ENCODE results near the gene RETSAT. TPM values are rescaled to one million over a fixed set of nuclear protein-coding genes. Genes with fewer than 3 reads are reported as not detected.
A peak's percentile ranks its signal among the peaks of the same experiment; 100 is the strongest.

RETSAT gene
- total and polyA plus RNA-seq, 2 of the 4 experiments (the other 2 are of a cell fraction), result 25.6 to 32.3 TPM

DNA sequence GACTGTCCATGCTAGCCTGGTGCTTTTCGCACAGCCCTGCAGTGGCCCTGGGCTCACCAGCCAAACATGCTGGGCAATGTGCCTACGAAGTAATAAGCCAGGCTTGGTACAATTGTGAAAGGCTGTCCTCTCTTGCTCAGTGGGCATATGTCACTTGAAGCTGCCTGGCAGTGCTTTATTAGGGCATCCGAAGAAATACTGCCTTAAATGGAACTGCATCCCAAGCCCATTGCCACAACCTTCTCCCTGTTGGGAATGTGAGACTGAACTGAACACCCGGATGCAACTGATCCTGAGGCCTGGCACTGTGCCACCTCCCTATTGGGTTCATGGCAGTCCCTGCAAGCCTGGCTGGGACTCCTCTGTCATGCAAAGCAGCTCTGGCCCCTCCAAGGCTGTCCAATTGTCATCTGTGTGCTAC, 39.9 kb upstream of the RETSAT start:
- H2BK15ac ChIP-seq (ENCODE audit: low read depth, low read length), result no peak overlapping the region
- POLR2A ChIA-PET (ENCODE audit: unreplicated experiment), result no interaction called here
- peaks cover 26% of the 10 kb centered on the region for H3K36me3 ChIP-seq (ENCODE audit: control insufficient read depth, insufficient read depth, low read length)
- dilution Hi-C loops (cut with HindIII; ENCODE audit: low sequenced_read_pairs, unreplicated experiment), result no loop called here
- no peak overlapping the region for H3K56ac ChIP-seq (ENCODE audit: extremely low read depth, insufficient read depth, low read length)
- H3K9me1 ChIP-seq (ENCODE audit: insufficient read depth, low read length), result peaks cover 7% of the 10 kb centered on the region; the same call in 1 of the 2 replicates
- 0 out of 2 replicates have a peak overlapping the region, but pooled peaks have one; percentile 3 for H3K14ac ChIP-seq (replicated peaks; ENCODE audit: low read depth, low read length)
- no peak overlapping the region for H3K4ac ChIP-seq (ENCODE audit: low read depth, low read length)
- H2BK5ac ChIP-seq (ENCODE audit: low read depth, low read length, poor library complexity, severe bottlenecking), result no peak overlapping the region
- peak overlapping the region; percentile 17 for H2AK9ac ChIP-seq (replicated peaks; ENCODE audit: low read depth, low read length, poor library complexity)
- intact Hi-C loops (cut with micrococcal nuclease), result no loop called here
- no peak overlapping the region for H3K9ac ChIP-seq (ENCODE audit: low read depth, low read length)
- no peak overlapping the region for H2AK5ac ChIP-seq (ENCODE audit: low read depth, low read length)
- no peaks in the 10 kb centered on the region for H3K79me1 ChIP-seq (ENCODE audit: low read depth in 1 of 2, low read length in 2 of 2)
- H2BK120ac ChIP-seq (ENCODE audit: low read depth, low read length), result no peak overlapping the region
- peak overlapping the region; percentile 31; the same call in 1 of the 2 replicates for H3K23ac ChIP-seq (ENCODE audit: low read depth, low read length)
- no peaks in the 10 kb centered on the region for H3K27me3 ChIP-seq (ENCODE audit: control insufficient read depth, insufficient read depth, low read length)
- no peak for DNase-seq
- CTCF ChIA-PET, result no interaction called here
- no peak overlapping the region for H2BK20ac ChIP-seq (ENCODE audit: low read depth, low read length)
- H4K8ac ChIP-seq (ENCODE audit: low read depth in 2 of 2, low read length in 2 of 2), result no peak overlapping the region
- H3K4me1 ChIP-seq (ENCODE audit: control insufficient read depth, insufficient read depth, low read length), result peaks cover 4% of the 10 kb centered on the region
- no peaks in the 10 kb centered on the region for H3K9me3 ChIP-seq (ENCODE audit: control insufficient read depth, insufficient read depth, low read length)
- no peak overlapping the region for H3K4me2 ChIP-seq (ENCODE audit: low read depth, low read length)
- H3K18ac ChIP-seq (ENCODE audit: low read depth, low read length), result no peak overlapping the region
- 70% methylated on average over 2 of the region's 4 CpGs; no CpG with 5 or more reads in 1 of the 2 experiments for WGBS, 2 experiments (ENCODE audit: extremely low coverage in 2 of 2, insufficient read length in 1 of 2)
- H4K91ac ChIP-seq (ENCODE audit: insufficient read depth, low read depth, low read length), result no peak overlapping the region
- no peaks in the 10 kb centered on the region; the same call in 1 of the 2 replicates for H4K20me1 ChIP-seq (ENCODE audit: insufficient read depth, low read length)
- TF ChIP-seq MXI1 (IDR thresholded peaks at IDR 0.05; ENCODE audit: borderline replicate concordance, low read depth, low read length) (no peak), BHLHE40 (IDR thresholded peaks at IDR 0.05; ENCODE audit: low read depth, low read length) (no peak), FOS (IDR thresholded peaks at IDR 0.05; ENCODE audit: low read depth, low read length) (no peak), ELK1 (IDR thresholded peaks at IDR 0.05; ENCODE audit: borderline replicate concordance, low read depth, low read length) (no peak), SMC3 (IDR thresholded peaks at IDR 0.05; ENCODE audit: low read depth, low read length) (no peak), MAFK (IDR thresholded peaks at IDR 0.05; ENCODE audit: low read depth, low read length) (no peak), RFX5 (IDR thresholded peaks at IDR 0.05; ENCODE audit: low read depth, low read length) (no peak), CEBPB (IDR thresholded peaks at IDR 0.05; ENCODE audit: low read depth, low read length) (no peak), NFE2L2 (IDR thresholded peaks at IDR 0.05; ENCODE audit: low read depth, low read length) (no peak), POLR2A (IDR thresholded peaks at IDR 0.05; ENCODE audit: low read depth, low read length) (no peak), USF2 (IDR thresholded peaks at IDR 0.05; ENCODE audit: low read depth, low read length) (no peak), RAD21 (IDR thresholded peaks at IDR 0.05; ENCODE audit: low read length) (no peak), CHD1 (IDR thresholded peaks at IDR 0.05; ENCODE audit: low read depth, low read length) (no peak), RCOR1 (IDR thresholded peaks at IDR 0.05; ENCODE audit: insufficient replicate concordance, low read length) (no peak), MAZ (IDR thresholded peaks at IDR 0.05; ENCODE audit: borderline replicate concordance, low read depth, low read length) (no peak)
- TF ChIP-seq, protein P1, sequence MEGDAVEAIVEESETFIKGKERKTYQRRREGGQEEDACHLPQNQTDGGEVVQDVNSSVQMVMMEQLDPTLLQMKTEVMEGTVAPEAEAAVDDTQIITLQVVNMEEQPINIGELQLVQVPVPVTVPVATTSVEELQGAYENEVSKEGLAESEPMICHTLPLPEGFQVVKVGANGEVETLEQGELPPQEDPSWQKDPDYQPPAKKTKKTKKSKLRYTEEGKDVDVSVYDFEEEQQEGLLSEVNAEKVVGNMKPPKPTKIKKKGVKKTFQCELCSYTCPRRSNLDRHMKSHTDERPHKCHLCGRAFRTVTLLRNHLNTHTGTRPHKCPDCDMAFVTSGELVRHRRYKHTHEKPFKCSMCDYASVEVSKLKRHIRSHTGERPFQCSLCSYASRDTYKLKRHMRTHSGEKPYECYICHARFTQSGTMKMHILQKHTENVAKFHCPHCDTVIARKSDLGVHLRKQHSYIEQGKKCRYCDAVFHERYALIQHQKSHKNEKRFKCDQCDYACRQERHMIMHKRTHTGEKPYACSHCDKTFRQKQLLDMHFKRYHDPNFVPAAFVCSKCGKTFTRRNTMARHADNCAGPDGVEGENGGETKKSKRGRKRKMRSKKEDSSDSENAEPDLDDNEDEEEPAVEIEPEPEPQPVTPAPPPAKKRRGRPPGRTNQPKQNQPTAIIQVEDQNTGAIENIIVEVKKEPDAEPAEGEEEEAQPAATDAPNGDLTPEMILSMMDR (conservative IDR thresholded peaks at IDR 0.05; ENCODE audit: low read depth, low read length), result no peak
- H4K5ac ChIP-seq (ENCODE audit: low read depth, low read length), result no peak overlapping the region
- H3K27ac ChIP-seq (ENCODE audit: insufficient read depth, low read length), result no peak overlapping the region
- no peak overlapping the region for H3K4me3 ChIP-seq (ENCODE audit: insufficient read depth, low read depth, low read length)
- no peak for ATAC-seq (ENCODE audit: low read depth)
- BruUV-seq (replicated peaks), result no TSS peak
- in situ Hi-C loops (cut with MboI; ENCODE audit: low sequenced_read_pairs), result no loop called here
- no peak overlapping the region for H2AFZ ChIP-seq (replicated peaks; ENCODE audit: low read length, poor library complexity)

All from IMR-90 (cell line).